Activated gamma-delta T cell treated with anti-CD3 and anti-CD28 coated beads, Interleukin-2, amount 50 U/mL, for 16 hours (primary cell): ENCODE results near the gene SH3BGRL.
"Not testable (repeated sequence)": the region's sequence is repeated elsewhere in the genome, so short reads cannot be mapped to it uniquely, and the experiment has no call there.

Experiments
- DNase-seq: peaks from one replicate; pipeline ENCODE4 v3.0.0-alpha.2; 2020; ENCODE audit warnings: low read depth

The SH3BGRL gene

GRCh38 chrX:81259714-81260395, 58.0 kb downstream of the SH3BGRL start:
- no peak for DNase-seq

GRCh38 chrX:81261576-81261975, 59.7 kb downstream of the SH3BGRL start:
- no peak for DNase-seq

GRCh38 chrX:81263059-81263458, 61.2 kb downstream of the SH3BGRL start:
- no peak for DNase-seq

GRCh38 chrX:81278616-81279015, 76.7 kb downstream of the SH3BGRL start:
- no peak for DNase-seq

GRCh38 chrX:81280148-81280547, 78.2 kb downstream of the SH3BGRL start:
- no peak for DNase-seq

GRCh38 chrX:81286075-81286474, 84.2 kb downstream of the SH3BGRL start:
- DNase-seq, result no peak

GRCh38 chrX:81286608-81287007, 84.7 kb downstream of the SH3BGRL start:
- no peak for DNase-seq

GRCh38 chrX:81291996-81292395, 90.1 kb downstream of the SH3BGRL start:
- DNase-seq, result no peak

- no peak for DNase-seq
Measured at GRCh38 chrX:81294101-81294500, 92.2 kb downstream of the SH3BGRL start.

- DNase-seq, result no peak
Measured at GRCh38 chrX:81301877-81302276, 100.0 kb downstream of the SH3BGRL start.

GRCh38 chrX:81304563-81304962, 102.7 kb downstream of the SH3BGRL start:
- DNase-seq, result no peak

- DNase-seq, result no peak
Measured at GRCh38 chrX:81305240-81305639, 103.3 kb downstream of the SH3BGRL start.

GRCh38 chrX:81308086-81308829, 106.4 kb downstream of the SH3BGRL start:
- DNase-seq, result no peak

GRCh38 chrX:81316163-81316562, 114.3 kb downstream of the SH3BGRL start:
- no peak for DNase-seq

- DNase-seq, result not testable (repeated sequence)
Measured at GRCh38 chrX:81331653-81332052, 129.8 kb downstream of the SH3BGRL start.

GRCh38 chrX:81336455-81337152, 134.7 kb downstream of the SH3BGRL start:
- no peak for DNase-seq

- no peak for DNase-seq
Measured at GRCh38 chrX:81337805-81338204, 135.9 kb downstream of the SH3BGRL start.

- DNase-seq, result no peak
Measured at GRCh38 chrX:81338924-81339323, 137.0 kb downstream of the SH3BGRL start.

- not testable (repeated sequence) for DNase-seq
Measured at GRCh38 chrX:81345296-81345695, 143.4 kb downstream of the SH3BGRL start.
